CD4-positive, CD25-positive, alpha-beta regulatory T cell (primary cell): ENCODE measurements around the gene SORBS1. TPM values are rescaled to one million over a fixed set of nuclear protein-coding genes. Genes with fewer than 3 reads are reported as not detected.

ENCODE experiments used
- ATAC-seq, 2 donors: fragments of 150-1000 bp; cut with Tn5 transposase; one replicate each; pipeline ENCODE4 v1.10.0; 2021; ENCODE audit warnings: low read depth in 2 of 2, moderate number of reproducible peaks in 2 of 2, moderate library complexity in 1 of 2
- DNase-seq, 3 donors: peaks; one replicate each; pipeline versions ENCODE4 v3.0.0 to v3.0.0-alpha.2; 2012 to 2022; ENCODE audit warnings: mixed read lengths in 1 of 3
- H3K27ac ChIP-seq: one replicate; pipeline ENCODE4 v1.7.0; 2013; ENCODE audit warnings: mild to moderate bottlenecking, low read length; ENCODE audit not compliant: insufficient read depth, poor library complexity, severe bottlenecking
- H3K27me3 ChIP-seq: one replicate; pipeline ENCODE4 v1.7.0; 2013; ENCODE audit warnings: low read length; ENCODE audit not compliant: control insufficient read depth, insufficient read depth
- H3K36me3 ChIP-seq: one replicate; pipeline ENCODE4 v1.7.0; 2013; ENCODE audit warnings: mild to moderate bottlenecking, low read length, moderate library complexity; ENCODE audit not compliant: control insufficient read depth, insufficient read depth
- H3K4me1 ChIP-seq: 2 replicates; pipeline ENCODE4 v1.7.0; 2013; ENCODE audit warnings: mild to moderate bottlenecking, low read length; ENCODE audit not compliant: insufficient read depth, control insufficient read depth, poor library complexity, severe bottlenecking
- H3K4me3 ChIP-seq: one replicate; pipeline ENCODE4 v1.7.0; 2013; ENCODE audit warnings: low read depth, mild to moderate bottlenecking, low read length, moderate library complexity
- H3K9me3 ChIP-seq, 2 experiments: 1 replicate in 1 of 2; 2 replicates in 1 of 2; pipeline ENCODE4 v1.7.0; 2013; ENCODE audit warnings: low read length in 2 of 2, mild to moderate bottlenecking in 1 of 2, moderate library complexity in 1 of 2; ENCODE audit not compliant: control insufficient read depth in 2 of 2
- H3K27ac Mint-ChIP-seq, 3 donors: one replicate each; pipeline ENCODE4 v1.8.0; 2020 to 2022; ENCODE audit warnings: mild to moderate bottlenecking in 3 of 3, mixed read lengths in 3 of 3, moderate library complexity in 2 of 3
- H3K27me3 Mint-ChIP-seq: one replicate; pipeline ENCODE4 v1.8.0; 2022; ENCODE audit warnings: mild to moderate bottlenecking, mixed read lengths
- H3K36me3 Mint-ChIP-seq: one replicate; pipeline ENCODE4 v1.8.0; 2020; ENCODE audit warnings: mixed read lengths
- H3K4me1 Mint-ChIP-seq, 4 donors: one replicate each; pipeline ENCODE4 v1.8.0; 2020 to 2022; ENCODE audit warnings: mixed read lengths in 4 of 4, mild to moderate bottlenecking in 1 of 4
- H3K4me3 Mint-ChIP-seq, 4 donors: one replicate each; pipeline ENCODE4 v1.8.0; 2020 to 2022; ENCODE audit warnings: mild to moderate bottlenecking in 4 of 4, mixed read lengths in 4 of 4, moderate library complexity in 3 of 4
- H3K9me3 Mint-ChIP-seq, 7 donors: one replicate each; pipeline ENCODE4 v1.8.0; 2020 to 2022; ENCODE audit warnings: mixed read lengths in 7 of 7, mild to moderate bottlenecking in 3 of 7, moderate library complexity in 2 of 7
- polyA plus RNA-seq, 4 donors: library from polyadenylated mRNA; unstranded; fragments of 300-500 nt; fragmentation: Illumina TruSeq; gene quantifications; one replicate each; pipeline ENCODE4 v1.2.3, GENCODE V29; 2021
- total RNA-seq: library from RNA; stranded (reverse); gene quantifications from one replicate; pipeline ENCODE4 v1.2.3, GENCODE V29; 2022

The SORBS1 gene
- total and polyA plus RNA-seq, 5 donors from 2014 or later: 0.31 to 3.7 (median 0.38) TPM

DNA sequence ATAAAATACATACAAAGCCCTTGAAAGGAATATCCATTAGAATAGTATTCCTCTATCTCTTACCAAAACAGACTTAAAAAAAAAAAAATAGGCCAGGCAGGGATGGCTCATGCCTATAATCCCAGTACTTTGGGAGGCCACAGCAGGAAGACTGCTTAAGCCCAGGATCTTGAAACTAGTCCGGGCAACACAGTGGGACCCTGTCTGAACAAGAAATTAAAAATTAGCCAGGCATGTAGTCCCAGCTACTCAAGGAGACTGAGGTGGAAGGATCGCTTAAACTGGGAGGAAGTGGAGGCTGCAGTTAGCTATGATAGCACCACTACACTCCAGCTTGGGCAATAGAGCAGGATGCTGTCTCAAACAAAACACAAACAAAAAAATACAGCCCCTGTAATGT, 280.0 kb downstream of the SORBS1 start:
- DNase-seq (no peak), ATAC-seq (no peak)
- H3K9me3 ChIP-seq: no peaks in the 10 kb centered on the region
- H3K9me3 Mint-ChIP-seq: peaks cover 0 to 3% (median 0%) of the 10 kb centered on the region in 7 donors
- no peaks in the 10 kb centered on the region for H3K36me3 ChIP-seq
- no peaks in the 10 kb centered on the region for H3K4me1 Mint-ChIP-seq
- H3K27me3 ChIP-seq: no peaks in the 10 kb centered on the region
- H3K4me3 Mint-ChIP-seq: no peak overlapping the region
- no peak overlapping the region for H3K27ac ChIP-seq
- no peaks in the 10 kb centered on the region for H3K4me1 ChIP-seq
- H3K4me3 ChIP-seq: no peak overlapping the region
- H3K36me3 Mint-ChIP-seq: no peaks in the 10 kb centered on the region
- peaks cover 14% of the 10 kb centered on the region for H3K27me3 Mint-ChIP-seq
- no peak overlapping the region for H3K27ac Mint-ChIP-seq

- H3K9me3 ChIP-seq: no peaks in the 10 kb centered on the region
- Mint-ChIP-seq H3K4me3 (no peak overlapping the region), H3K9me3 (peaks cover 0 to 3% (median 0%) of the 10 kb centered on the region in 7 donors), H3K27me3 (peaks cover 14% of the 10 kb centered on the region), H3K36me3 (no peaks in the 10 kb centered on the region), H3K4me1 (no peaks in the 10 kb centered on the region), H3K27ac (no peak overlapping the region)
- H3K4me3 ChIP-seq: no peak overlapping the region
- no peaks in the 10 kb centered on the region for H3K4me1 ChIP-seq
- DNase-seq: no peak
- ATAC-seq: no peak
- no peaks in the 10 kb centered on the region for H3K36me3 ChIP-seq
- no peak overlapping the region for H3K27ac ChIP-seq
- H3K27me3 ChIP-seq: no peaks in the 10 kb centered on the region
Measured at GRCh38 chr10:95280637-95281036, 280.5 kb downstream of the SORBS1 start.

- Mint-ChIP-seq H3K36me3 (no peaks in the 10 kb centered on the region), H3K27me3 (peaks cover 10% of the 10 kb centered on the region), H3K27ac (no peak overlapping the region), H3K4me1 (no peaks in the 10 kb centered on the region), H3K4me3 (no peak overlapping the region), H3K9me3 (peaks cover 0 to 3% (median 0%) of the 10 kb centered on the region in 7 donors)
- Histone ChIP-seq H3K4me3 (no peak overlapping the region), H3K36me3 (no peaks in the 10 kb centered on the region), H3K4me1 (no peaks in the 10 kb centered on the region), H3K27me3 (no peaks in the 10 kb centered on the region), H3K9me3 (no peaks in the 10 kb centered on the region), H3K27ac (no peak overlapping the region)
- ATAC-seq (no peak), DNase-seq (no peak)
Measured at GRCh38 chr10:95279042-95279820, 281.9 kb downstream of the SORBS1 start.

DNA sequence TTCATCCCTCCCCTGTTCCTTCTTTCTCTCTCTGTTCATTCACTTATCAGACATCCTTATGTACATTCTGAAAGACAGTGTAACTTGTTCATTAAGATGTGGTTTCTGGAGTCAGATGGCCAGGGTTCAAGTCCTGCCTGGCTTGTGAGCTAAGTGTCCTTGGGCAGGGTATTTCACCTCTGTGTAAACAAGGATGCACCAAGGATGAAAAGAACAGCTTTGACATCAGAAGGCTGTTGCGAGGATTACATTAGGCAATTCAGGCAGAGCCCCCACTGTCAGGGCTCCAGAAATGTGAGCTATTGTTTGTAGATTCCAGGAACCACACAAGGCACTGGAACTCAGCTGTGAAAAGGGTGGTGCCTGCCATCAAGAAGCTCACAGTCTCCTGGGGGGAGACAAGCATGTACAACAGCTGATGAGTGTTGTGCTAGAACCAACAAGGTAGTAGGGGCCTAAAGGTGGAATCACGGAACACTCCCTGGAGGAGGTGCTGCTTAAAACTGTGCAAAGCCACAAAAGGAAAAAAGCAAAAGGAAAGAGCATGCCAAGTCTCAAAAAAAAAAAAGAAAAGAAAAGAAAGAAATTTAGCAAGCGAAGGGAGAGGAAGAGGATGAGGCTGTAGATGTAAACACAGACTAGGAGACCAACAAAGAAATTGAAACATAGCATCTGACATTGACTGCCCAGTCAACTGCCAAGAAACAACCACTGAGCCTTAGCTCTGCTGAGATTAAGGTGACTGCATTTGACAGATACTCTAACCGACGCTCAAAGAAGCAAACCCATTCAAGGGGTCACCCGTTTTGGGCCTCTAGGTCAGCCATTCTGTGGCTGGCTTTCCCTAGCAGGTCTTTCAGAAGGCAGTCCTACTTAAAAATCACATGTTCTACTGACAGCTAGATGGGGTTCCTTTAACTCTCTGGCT, 282.8 kb downstream of the SORBS1 start:
- H3K4me1 Mint-ChIP-seq: no peaks in the 10 kb centered on the region
- no peaks in the 10 kb centered on the region for H3K9me3 ChIP-seq
- H3K36me3 Mint-ChIP-seq: no peaks in the 10 kb centered on the region
- no peak overlapping the region for H3K27ac Mint-ChIP-seq
- no peaks in the 10 kb centered on the region for H3K4me1 ChIP-seq
- no peak overlapping the region for H3K27ac ChIP-seq
- H3K27me3 Mint-ChIP-seq: peaks cover 10% of the 10 kb centered on the region
- no peaks in the 10 kb centered on the region for H3K36me3 ChIP-seq
- no peak for DNase-seq
- ATAC-seq: no peak
- H3K9me3 Mint-ChIP-seq: peaks cover 0 to 3% (median 0%) of the 10 kb centered on the region in 7 donors
- H3K4me3 Mint-ChIP-seq: no peak overlapping the region
- no peaks in the 10 kb centered on the region for H3K27me3 ChIP-seq
- H3K4me3 ChIP-seq: no peak overlapping the region

DNA sequence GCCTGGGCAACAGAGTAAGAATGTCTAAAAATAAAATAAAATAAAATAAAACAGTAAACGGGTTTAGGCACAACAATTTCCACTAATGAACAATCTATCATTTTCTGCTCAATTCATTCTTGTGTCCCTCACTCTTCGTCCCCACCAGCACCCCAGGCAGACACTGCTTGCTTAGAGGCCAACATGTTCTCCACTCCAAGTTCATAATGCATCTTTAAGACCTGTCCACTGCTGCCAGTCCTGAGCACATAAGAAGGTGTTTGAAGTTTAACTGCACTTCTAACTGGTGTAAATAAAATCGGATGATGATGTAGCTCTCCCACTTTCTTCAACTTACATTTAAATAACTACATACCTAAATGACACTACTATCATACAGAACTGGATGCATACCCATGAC, 283.6 kb downstream of the SORBS1 start:
- Histone ChIP-seq H3K4me1 (no peaks in the 10 kb centered on the region), H3K27me3 (no peaks in the 10 kb centered on the region), H3K36me3 (no peaks in the 10 kb centered on the region), H3K4me3 (no peak overlapping the region), H3K9me3 (no peaks in the 10 kb centered on the region), H3K27ac (no peak overlapping the region)
- peaks cover 0 to 3% (median 0%) of the 10 kb centered on the region in 7 donors for H3K9me3 Mint-ChIP-seq
- H3K27me3 Mint-ChIP-seq: peaks cover 10% of the 10 kb centered on the region
- no peak overlapping the region for H3K27ac Mint-ChIP-seq
- ATAC-seq (no peak), DNase-seq (no peak)
- H3K4me1 Mint-ChIP-seq: no peaks in the 10 kb centered on the region
- H3K4me3 Mint-ChIP-seq: no peak overlapping the region
- no peaks in the 10 kb centered on the region for H3K36me3 Mint-ChIP-seq

DNA sequence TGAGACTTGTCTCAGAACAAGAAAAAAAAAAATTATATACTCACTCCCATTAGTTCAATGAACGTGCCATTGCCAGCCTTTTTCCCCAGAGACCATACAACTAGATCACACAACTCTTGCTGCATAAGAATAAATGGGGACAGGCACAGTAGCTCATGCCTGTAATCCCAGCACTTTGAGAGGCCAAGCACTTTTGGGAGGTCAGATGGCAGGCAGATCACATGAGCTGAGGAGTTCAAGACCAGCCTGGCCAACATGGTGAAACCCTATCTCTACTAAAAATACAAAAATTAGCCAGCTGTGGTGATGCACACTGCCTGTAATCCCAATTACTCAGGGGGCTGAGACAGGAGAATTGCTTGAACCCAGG, 284.0 kb downstream of the SORBS1 start:
- Histone ChIP-seq H3K36me3 (no peaks in the 10 kb centered on the region), H3K9me3 (no peaks in the 10 kb centered on the region), H3K27me3 (no peaks in the 10 kb centered on the region), H3K27ac (no peak overlapping the region), H3K4me1 (no peaks in the 10 kb centered on the region), H3K4me3 (no peak overlapping the region)
- Mint-ChIP-seq H3K36me3 (no peaks in the 10 kb centered on the region), H3K27ac (no peak overlapping the region), H3K4me3 (no peak overlapping the region), H3K4me1 (no peaks in the 10 kb centered on the region), H3K9me3 (peaks cover 0 to 3% (median 0%) of the 10 kb centered on the region in 7 donors), H3K27me3 (peaks cover 10% of the 10 kb centered on the region)
- ATAC-seq (no peak), DNase-seq (no peak)

- ATAC-seq (no peak), DNase-seq (no peak)
- H3K4me1 Mint-ChIP-seq: no peaks in the 10 kb centered on the region
- peaks cover 10% of the 10 kb centered on the region for H3K27me3 Mint-ChIP-seq
- H3K4me1 ChIP-seq: no peaks in the 10 kb centered on the region
- no peak overlapping the region for H3K4me3 ChIP-seq
- H3K36me3 Mint-ChIP-seq: no peaks in the 10 kb centered on the region
- H3K9me3 ChIP-seq: no peaks in the 10 kb centered on the region
- no peaks in the 10 kb centered on the region for H3K36me3 ChIP-seq
- no peak overlapping the region for H3K27ac Mint-ChIP-seq
- H3K27ac ChIP-seq: no peak overlapping the region
- no peak overlapping the region for H3K4me3 Mint-ChIP-seq
- H3K9me3 Mint-ChIP-seq: peaks cover 0 to 3% (median 0%) of the 10 kb centered on the region in 7 donors
- H3K27me3 ChIP-seq: no peaks in the 10 kb centered on the region
Measured at GRCh38 chr10:95276367-95277200, 284.6 kb downstream of the SORBS1 start.
